NCI-H345 treated with DMSO at 0.1 percent for 48 hours (cell line): ENCODE results near the gene MYO18A.

Experiments used
- DNase-seq: peaks from one replicate; lab custom pipeline; 2025; ENCODE audit not compliant: unreplicated experiment; lab: John Stamatoyannopoulos, UW

MYO18A gene

GRCh38 chr17:29036584-29036983 lies 143.6 kb downstream of the MYO18A start:
- DNase-seq, result no peak

- no peak for DNase-seq
Measured at GRCh38 chr17:29034510-29034909, 145.7 kb downstream of the MYO18A start.

GRCh38 chr17:29032857-29033197 lies 147.4 kb downstream of the MYO18A start:
- DNase-seq, result no peak

- no peak for DNase-seq
Measured at GRCh38 chr17:29032013-29032856, 148.0 kb downstream of the MYO18A start.

GRCh38 chr17:29031488-29031887 lies 148.7 kb downstream of the MYO18A start:
- DNase-seq, result no peak

- DNase-seq, result no peak
Measured at GRCh38 chr17:29024316-29024952, 155.8 kb downstream of the MYO18A start.

- DNase-seq, result no peak
Measured at GRCh38 chr17:29022074-29022473, 158.1 kb downstream of the MYO18A start.

GRCh38 chr17:29021226-29021625 lies 159.0 kb downstream of the MYO18A start:
- no peak for DNase-seq
